Colonic mucosa (tissue), 4 donors: Measurements from ENCODE around the gene ALG12. TPM values are rescaled to one million over a fixed set of nuclear protein-coding genes. Genes with fewer than 3 reads are reported as not detected.

Experiments
- DNase-seq: peaks from one replicate; pipeline ENCODE4 v3.0.0-alpha.2; 2020
- H3K27ac ChIP-seq: fragments of 200-600 bp; one replicate; pipeline ENCODE4 v1.8.0; 2021
- H3K27me3 ChIP-seq: fragments of 200-600 bp; one replicate; pipeline ENCODE4 v1.8.0; 2021
- H3K36me3 ChIP-seq: fragments of 200-600 bp; one replicate; pipeline ENCODE4 v1.8.0; 2021
- H3K4me1 ChIP-seq: fragments of 200-600 bp; one replicate; pipeline ENCODE4 v1.8.0; 2021; ENCODE audit warnings: mild to moderate bottlenecking
- H3K4me3 ChIP-seq: fragments of 200-600 bp; one replicate; pipeline ENCODE4 v1.8.0; 2021
- H3K9ac ChIP-seq, 2 donors: one replicate each; pipeline ENCODE4 v1.7.0; 2013; ENCODE audit warnings: control low read depth in 2 of 2, low read depth in 2 of 2, low read length in 2 of 2
- H3K9me3 ChIP-seq: fragments of 200-600 bp; one replicate; pipeline ENCODE4 v1.8.0; 2021
- CTCF ChIP-seq: fragments of 200-600 bp; IDR thresholded peaks from one replicate; pipeline ENCODE4 v1.8.0; 2022; ENCODE audit warnings: antibody characterized with exemption, mild to moderate bottlenecking
- intact Hi-C: fragments of 100-400 bp; cut with DNase I; formaldehyde crosslinking; loops from one replicate; pipeline ENCODE4 v1.14.1; 2022
- total RNA-seq, 2 donors: library from RNA; stranded (reverse); fragmentation: NEBNext Ultra II Directional in 1 of 2; extraction: Animal tissue kit (Norgen Biotek cat#: 25700) in 1 of 2; gene quantifications; one replicate each; pipeline ENCODE4 v1.2.1, GENCODE V29; 2021
- donor health status: healthy.
- donor health status: DM: no; HTN: no; CAD: no.
- donor health status: DM: no; HTN: no; CAD: no.

ALG12 gene
- total RNA-seq, 2 donors from 2014 or later: 17.8 to 43.5 TPM

GRCh38 chr22:49935561-49935960 is 17.3 kb upstream of the ALG12 start:
- intact Hi-C loops: no loop called here
- H3K9ac ChIP-seq: no peak overlapping the region
- peak overlapping the region; percentile 60 for H3K27ac ChIP-seq
- peaks cover 22% of the 10 kb centered on the region for H3K4me1 ChIP-seq
- H3K27me3 ChIP-seq: no peaks in the 10 kb centered on the region
- no peaks in the 10 kb centered on the region for H3K36me3 ChIP-seq
- TF ChIP-seq CTCF: no peak
- H3K4me3 ChIP-seq: peak overlapping the region; percentile 39
- no peaks in the 10 kb centered on the region for H3K9me3 ChIP-seq
- DNase-seq: no peak

DNA sequence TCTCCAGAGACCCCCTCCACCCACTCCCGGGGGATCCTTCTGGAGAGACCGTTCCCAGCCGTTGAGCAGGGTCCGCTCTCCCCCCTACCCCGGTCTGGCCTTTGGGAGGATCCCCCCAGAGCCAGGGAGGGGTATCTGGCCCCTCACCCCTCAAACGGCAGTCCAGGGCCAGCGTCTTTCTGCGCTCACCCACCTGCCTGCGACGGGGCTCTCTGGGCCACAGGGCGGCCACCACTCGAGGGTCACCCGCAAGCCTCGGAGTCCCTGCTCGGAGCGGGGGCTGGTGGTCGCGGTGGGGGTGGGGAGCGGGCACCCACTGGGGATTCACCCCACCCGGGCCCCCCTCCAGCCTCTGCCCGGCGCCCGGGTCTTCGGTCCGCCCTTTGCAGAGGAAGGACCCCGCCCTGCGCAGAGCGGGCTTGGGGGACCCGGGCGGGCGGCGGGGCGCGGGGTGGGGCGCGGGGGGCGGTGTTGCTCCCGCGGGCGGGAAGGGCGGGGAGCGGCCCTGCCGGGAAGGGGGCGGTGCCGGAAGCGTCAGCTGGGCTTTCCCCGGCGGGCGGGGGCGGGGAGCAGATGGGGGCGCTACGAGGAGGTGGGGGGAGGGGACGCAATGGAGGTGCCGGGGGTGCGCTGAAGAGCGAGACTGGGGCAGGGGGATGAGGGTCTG is 16.8 kb upstream of the ALG12 start:
- peak overlapping the region; percentile 86 for H3K27ac ChIP-seq
- H3K9ac ChIP-seq: peak overlapping the region; percentile 51 to 83
- peak; percentile 90 for DNase-seq
- no peaks in the 10 kb centered on the region for H3K36me3 ChIP-seq
- H3K9me3 ChIP-seq: no peaks in the 10 kb centered on the region
- H3K27me3 ChIP-seq: no peaks in the 10 kb centered on the region
- intact Hi-C loops: no loop called here
- TF ChIP-seq CTCF: no peak
- peak overlapping the region; percentile 39 for H3K4me3 ChIP-seq
- peaks cover 23% of the 10 kb centered on the region for H3K4me1 ChIP-seq

GRCh38 chr22:49934160-49934890 is 16.1 kb upstream of the ALG12 start:
- intact Hi-C loops: no loop called here
- H3K9me3 ChIP-seq: no peaks in the 10 kb centered on the region
- peaks cover 28% of the 10 kb centered on the region for H3K4me1 ChIP-seq
- peak; percentile 59 for DNase-seq
- H3K27me3 ChIP-seq: no peaks in the 10 kb centered on the region
- TF ChIP-seq CTCF: no peak
- H3K27ac ChIP-seq: peak overlapping the region; percentile 86
- no peaks in the 10 kb centered on the region for H3K36me3 ChIP-seq
- peak overlapping the region; percentile 51 to 83 for H3K9ac ChIP-seq
- peak overlapping the region; percentile 39 for H3K4me3 ChIP-seq

DNA sequence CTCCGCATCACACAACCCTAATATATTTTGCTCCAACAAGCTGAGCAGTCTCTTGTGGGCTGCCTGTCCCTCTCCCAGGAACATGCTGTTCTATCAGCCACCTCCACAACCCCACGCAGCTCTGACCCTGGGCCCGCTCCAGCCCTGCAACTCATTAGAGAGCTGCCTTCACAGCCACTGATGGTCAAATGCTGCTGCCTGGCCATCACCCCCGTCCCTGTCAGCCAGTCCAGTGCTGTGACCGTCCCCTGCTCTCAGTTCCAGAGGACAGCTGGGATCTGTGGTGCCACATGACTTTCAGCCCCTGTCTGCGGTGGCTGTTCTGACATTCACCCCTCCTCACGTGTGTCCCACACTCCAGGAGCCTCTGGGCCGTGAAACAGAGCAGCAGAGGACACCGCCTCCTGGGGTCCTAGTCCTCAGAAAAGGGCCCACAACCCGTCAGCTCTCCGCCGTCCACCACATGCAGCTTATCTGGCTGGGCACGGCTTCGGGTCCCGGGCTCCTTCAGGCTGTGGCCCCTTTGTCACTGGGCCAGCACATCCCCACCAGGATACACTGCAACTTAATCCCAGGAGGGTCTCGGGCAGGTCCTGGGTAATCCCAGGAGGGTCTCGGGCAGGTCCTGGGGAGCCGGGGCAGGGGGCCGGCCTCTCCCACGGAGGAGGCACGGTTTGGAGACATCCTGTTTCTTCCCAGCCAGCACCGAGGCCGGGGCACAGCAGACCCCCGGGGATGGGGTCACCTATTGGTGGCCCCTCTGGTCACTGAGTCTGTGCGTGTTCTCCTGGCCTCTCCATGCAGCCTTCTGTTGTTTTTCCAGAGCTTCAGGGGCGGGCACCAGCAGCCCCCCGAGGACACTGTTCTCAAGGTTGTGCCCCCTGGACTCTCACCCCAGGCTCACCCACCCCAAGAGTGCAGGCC is 15.3 kb upstream of the ALG12 start:
- Histone ChIP-seq H3K4me1 (peaks cover 28% of the 10 kb centered on the region), H3K36me3 (no peaks in the 10 kb centered on the region), H3K9me3 (no peaks in the 10 kb centered on the region), H3K4me3 (no peak overlapping the region), H3K9ac (peak overlapping the region; percentile 51 to 83), H3K27ac (peak overlapping the region; percentile 86), H3K27me3 (no peaks in the 10 kb centered on the region)
- intact Hi-C loops: no loop called here
- no peak for DNase-seq
- TF ChIP-seq CTCF: no peak

DNA sequence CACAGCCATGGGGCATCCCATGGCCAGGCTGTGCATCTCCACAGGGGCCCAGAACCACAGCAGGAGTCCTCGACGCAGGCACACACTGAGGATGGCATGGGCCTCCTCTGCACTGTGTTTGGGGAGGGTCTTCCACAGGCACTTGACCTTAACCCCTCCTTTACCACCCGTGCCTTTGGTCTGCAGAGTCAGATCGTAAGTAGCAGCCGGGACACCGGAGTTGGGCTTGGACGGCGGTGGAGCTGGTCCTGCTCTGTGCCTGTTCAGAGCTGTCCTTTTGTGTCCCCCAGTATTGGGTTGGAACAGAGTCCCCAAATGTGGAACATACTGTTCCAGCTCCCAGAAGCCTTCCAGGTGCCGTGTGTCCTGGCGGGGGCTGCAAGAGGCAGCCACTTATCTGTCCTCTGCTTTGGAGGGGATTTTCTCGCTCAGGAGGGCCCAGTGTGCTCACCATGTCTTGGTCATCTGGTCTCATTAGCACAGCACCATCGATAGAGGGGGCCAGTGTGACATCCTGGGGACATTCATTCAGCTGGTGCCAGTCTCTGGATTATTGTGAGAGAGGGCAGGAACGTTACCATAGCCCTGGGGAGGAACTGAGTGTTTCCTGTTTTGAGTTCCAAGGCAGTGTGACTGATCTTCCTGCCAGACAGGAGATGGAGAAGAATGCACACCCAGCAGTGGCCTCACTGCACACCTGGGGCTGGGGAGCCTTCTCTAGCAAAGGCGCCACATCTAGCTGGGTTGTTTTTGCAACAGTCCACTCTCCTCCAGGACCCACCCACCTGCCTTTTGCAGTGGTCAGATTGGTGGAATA is 12.6 kb upstream of the ALG12 start:
- H3K4me1 ChIP-seq: peaks cover 17% of the 10 kb centered on the region
- TF ChIP-seq CTCF: peak; percentile 51
- H3K4me3 ChIP-seq: no peak overlapping the region
- no peak overlapping the region for H3K9ac ChIP-seq
- intact Hi-C loops: no loop called here
- no peaks in the 10 kb centered on the region for H3K27me3 ChIP-seq
- DNase-seq: peak; percentile 85
- H3K27ac ChIP-seq: peak overlapping the region; percentile 66
- no peaks in the 10 kb centered on the region for H3K36me3 ChIP-seq
- H3K9me3 ChIP-seq: no peaks in the 10 kb centered on the region
